Tibial nerve (tissue), 4 donors: ENCODE measurements around the gene PNPLA7.

Source experiments
- EP300 ChIP-seq, 2 donors: sonication (generic); formaldehyde crosslinking; IDR thresholded peaks; one replicate each; pipeline ENCODE4 v1.6.1; 2017; ENCODE audit warnings: antibody characterized with exemption in 2 of 2, mild to moderate bottlenecking in 1 of 2
- POLR2A ChIP-seq, 2 donors: fragments of 450-650 bp; IDR thresholded peaks; one replicate each; pipeline ENCODE4 v1.6.1; 2017; ENCODE audit warnings: antibody characterized with exemption in 2 of 2, mild to moderate bottlenecking in 2 of 2, moderate library complexity in 2 of 2
- TF ChIP-seq, protein P1 (sequence below), 5 experiments: fragments of 200-600 bp in 3 of 5; fragments of 450-650 bp in 2 of 5; sonication (generic) in 3 of 5; IDR thresholded peaks; one replicate each; pipeline ENCODE4 v1.5.1; 2016 to 2019; ENCODE audit warnings: antibody characterized with exemption in 5 of 5, mild to moderate bottlenecking in 3 of 5, moderate library complexity in 2 of 5

DNA sequence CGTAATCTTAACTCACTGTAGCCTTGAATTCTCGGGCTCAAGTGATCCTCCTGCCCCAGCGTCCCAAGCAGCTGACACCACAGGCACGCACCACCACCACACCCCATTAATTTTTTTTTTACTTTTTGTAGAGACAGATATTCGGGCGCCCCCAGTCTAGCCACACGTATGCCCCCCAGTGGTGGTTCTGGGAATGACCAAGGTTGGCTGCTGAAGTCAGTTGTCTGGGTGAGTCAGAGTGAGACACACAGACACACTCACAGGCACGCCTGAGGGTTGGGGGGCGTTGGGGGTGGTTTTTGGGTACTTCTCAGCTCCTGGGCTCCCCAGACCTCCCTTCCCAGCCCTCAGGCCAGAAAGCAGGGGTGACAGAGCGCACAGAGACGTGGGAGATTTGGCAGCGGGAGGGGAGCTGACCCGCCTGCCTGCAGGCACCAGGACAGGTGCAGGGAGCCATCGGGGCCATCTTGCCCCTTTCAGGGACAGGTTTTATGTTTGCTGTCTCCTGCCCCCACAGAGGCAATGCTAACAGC lies 104.9 kb downstream of the PNPLA7 start:
- TF ChIP-seq, protein P1, sequence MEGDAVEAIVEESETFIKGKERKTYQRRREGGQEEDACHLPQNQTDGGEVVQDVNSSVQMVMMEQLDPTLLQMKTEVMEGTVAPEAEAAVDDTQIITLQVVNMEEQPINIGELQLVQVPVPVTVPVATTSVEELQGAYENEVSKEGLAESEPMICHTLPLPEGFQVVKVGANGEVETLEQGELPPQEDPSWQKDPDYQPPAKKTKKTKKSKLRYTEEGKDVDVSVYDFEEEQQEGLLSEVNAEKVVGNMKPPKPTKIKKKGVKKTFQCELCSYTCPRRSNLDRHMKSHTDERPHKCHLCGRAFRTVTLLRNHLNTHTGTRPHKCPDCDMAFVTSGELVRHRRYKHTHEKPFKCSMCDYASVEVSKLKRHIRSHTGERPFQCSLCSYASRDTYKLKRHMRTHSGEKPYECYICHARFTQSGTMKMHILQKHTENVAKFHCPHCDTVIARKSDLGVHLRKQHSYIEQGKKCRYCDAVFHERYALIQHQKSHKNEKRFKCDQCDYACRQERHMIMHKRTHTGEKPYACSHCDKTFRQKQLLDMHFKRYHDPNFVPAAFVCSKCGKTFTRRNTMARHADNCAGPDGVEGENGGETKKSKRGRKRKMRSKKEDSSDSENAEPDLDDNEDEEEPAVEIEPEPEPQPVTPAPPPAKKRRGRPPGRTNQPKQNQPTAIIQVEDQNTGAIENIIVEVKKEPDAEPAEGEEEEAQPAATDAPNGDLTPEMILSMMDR (IDR thresholded peaks at IDR 0.05), result peak; percentile 75 to 85 (median 78)
- TF ChIP-seq EP300 (IDR thresholded peaks at IDR 0.05) (no peak), POLR2A (IDR thresholded peaks at IDR 0.05) (no peak)
